Lung microvascular endothelial cell (primary cell): Measurements from ENCODE around the gene TFF3. TPM values are rescaled to one million over a fixed set of nuclear protein-coding genes. Genes with fewer than 3 reads are reported as not detected.
"Not testable (repeated sequence)": the region's sequence is repeated elsewhere in the genome, so short reads cannot be mapped to it uniquely, and the experiment has no call there.

Experiments
- DNase-seq, 2 donors: peaks; one replicate each; pipeline versions ENCODE4 v3.0.0 to v3.0.0-alpha.2; 2010; ENCODE audit warnings: low read depth in 2 of 2
- total RNA-seq: library from RNA; depleted of rRNA; stranded (reverse); fragments of >200 nt; gene quantifications from 2 replicates; pipeline ENCODE4 v1.2.1, GENCODE V29; 2014

The TFF3 gene
- total RNA-seq, 1 donor from 2014 or later, result 1,055 TPM

GRCh38 chr21:42304556-42305454 lies 10.4 kb downstream of the TFF3 start:
- no peak for DNase-seq

- no peak for DNase-seq
These were observed 11.8 kb downstream of the TFF3 start for GRCh38 chr21:42303443-42303842.

DNA sequence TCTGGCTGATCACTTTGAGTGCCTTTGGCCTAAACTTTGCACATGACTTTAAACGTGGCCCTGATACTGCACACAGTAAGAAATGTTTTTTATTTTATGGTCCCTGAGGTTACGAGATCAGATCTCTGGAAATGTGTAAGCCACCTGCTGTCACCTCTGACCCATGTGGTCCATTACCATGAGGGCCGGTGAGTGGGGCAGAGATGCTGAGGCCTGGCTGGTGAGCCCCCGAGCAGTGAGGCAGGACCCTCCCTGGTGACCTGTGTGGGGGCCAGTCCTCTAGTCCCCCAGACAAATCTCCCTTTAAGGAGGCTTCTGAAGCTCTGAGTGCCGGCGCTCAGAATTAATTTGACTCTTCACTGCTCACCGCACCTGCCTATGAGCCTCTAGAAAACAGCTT lies 12.4 kb downstream of the TFF3 start:
- DNase-seq, result no peak

DNA sequence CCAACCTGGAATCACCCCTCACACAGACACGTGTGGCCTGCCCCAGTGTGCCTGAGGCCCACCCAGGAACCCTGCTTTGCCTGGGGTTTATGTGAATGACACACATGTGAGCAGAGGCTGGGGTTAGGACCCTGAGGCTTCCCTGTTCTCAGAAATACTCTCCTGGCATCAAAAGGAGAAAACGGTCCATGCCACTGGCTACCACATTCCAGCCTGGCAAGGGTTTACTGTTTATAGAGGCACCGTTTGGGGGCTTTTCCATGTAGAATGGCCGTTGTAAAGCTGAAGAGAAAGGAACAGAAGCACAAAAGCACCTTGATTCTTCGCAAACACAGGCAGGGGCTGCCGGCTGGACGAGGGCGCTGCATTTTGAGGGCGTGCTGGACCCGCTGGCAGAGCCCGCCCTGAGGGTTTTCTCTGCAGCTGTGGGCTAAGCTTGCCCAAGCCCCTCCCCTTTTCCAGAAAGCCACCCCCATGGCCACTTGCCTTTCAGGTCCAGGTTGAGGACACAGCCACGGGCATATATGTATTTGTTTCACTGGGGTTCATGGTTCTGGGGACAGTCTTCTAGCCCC lies 13.0 kb downstream of the TFF3 start:
- no peak for DNase-seq

- peak; percentile 40 to 95 for DNase-seq
These were observed 13.7 kb downstream of the TFF3 start for GRCh38 chr21:42301371-42302075.

DNA sequence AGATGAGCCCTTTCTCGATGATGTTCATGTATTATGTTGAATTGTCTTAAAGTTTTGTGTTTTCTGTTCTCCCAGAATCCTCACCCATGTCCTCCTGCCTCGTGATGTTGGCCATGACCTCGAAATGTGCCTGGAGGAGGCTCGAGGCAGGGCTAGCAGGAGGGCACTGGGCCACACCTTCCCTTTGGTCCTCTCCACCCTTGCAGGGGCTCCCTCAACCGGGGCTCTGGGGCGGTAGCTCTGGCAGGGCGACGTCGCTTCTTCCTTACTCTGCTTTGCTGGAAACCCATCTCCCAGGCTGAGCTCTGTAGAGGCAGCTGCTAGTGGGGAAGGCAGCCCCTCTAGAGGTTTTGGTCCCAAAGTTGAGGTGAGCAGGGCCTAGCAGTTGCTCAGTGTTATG lies 14.3 kb downstream of the TFF3 start:
- DNase-seq, result no peak

DNA sequence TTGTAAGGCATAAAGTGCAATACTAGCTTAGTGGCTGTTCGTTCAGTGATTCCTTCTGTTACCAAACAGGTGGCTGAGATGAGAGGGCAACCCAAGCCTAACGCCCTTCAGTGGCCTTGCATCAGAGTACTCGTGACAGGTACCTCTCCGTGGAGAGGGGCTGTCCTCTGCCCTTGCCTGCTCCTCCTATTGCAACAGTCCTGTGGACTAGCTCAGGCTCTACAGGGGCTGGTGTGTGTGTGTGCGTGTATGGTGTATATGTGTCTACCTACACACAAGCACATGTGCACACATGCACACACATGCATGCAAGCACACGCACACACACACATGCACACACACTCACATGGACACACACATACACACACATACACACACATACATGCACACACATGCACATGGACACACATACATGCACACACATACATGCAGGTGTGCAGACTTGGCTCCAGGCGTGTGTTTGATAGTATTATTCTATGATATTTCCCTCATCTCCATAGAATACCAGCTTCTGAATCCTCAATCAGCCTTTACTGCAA lies 15.1 kb downstream of the TFF3 start:
- no peak for DNase-seq

- DNase-seq, result no peak
These were observed 15.7 kb downstream of the TFF3 start for GRCh38 chr21:42299324-42300044.

- DNase-seq, result peak in 1 of 2 donors; percentile 75
These were observed 16.6 kb downstream of the TFF3 start for GRCh38 chr21:42298657-42299056.

DNA sequence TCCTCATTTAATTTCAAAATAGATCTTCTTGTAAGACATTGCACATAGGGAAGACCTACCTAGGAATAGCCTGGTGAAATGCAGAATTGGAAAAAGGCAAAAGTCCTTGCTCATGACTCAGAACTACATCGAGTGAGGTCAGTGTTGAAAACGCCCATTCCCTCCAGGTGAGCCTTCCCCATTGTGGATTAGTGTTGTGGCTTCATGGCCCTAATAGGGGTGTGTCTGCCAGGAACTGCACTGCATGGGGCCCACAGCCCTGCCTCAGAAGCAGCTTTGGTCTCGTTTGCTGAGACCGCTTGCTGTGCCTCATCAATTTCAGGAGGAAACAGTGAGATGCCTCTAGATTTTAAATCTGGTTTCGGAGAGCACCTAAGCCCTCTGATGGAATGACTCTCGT lies 17.0 kb downstream of the TFF3 start:
- no peak for DNase-seq

GRCh38 chr21:42297377-42297776 lies 17.8 kb downstream of the TFF3 start:
- no peak for DNase-seq

GRCh38 chr21:42296501-42296900 lies 18.7 kb downstream of the TFF3 start:
- no peak for DNase-seq

DNA sequence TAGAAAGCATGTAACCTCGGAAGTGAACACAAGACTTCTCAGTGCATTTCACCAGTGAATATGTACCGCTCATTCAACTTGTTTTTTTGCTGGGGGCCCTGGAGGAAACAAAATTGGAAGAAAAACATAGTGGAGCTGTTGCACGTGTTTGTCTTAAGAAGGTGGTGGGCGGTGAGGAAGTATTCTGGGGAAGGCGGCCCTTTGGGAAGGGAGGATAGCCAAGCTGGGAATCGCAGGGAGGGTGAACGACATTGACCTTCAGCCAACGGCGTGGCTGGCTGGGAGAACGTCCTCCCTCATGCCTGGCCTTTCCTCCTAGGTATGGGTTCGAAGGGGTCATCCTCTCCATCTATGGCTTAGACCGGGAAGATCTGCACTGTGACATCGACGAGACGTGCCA lies 19.4 kb downstream of the TFF3 start:
- no peak for DNase-seq

- DNase-seq, result no peak
These were observed 20.8 kb downstream of the TFF3 start for GRCh38 chr21:42294273-42294880.

DNA sequence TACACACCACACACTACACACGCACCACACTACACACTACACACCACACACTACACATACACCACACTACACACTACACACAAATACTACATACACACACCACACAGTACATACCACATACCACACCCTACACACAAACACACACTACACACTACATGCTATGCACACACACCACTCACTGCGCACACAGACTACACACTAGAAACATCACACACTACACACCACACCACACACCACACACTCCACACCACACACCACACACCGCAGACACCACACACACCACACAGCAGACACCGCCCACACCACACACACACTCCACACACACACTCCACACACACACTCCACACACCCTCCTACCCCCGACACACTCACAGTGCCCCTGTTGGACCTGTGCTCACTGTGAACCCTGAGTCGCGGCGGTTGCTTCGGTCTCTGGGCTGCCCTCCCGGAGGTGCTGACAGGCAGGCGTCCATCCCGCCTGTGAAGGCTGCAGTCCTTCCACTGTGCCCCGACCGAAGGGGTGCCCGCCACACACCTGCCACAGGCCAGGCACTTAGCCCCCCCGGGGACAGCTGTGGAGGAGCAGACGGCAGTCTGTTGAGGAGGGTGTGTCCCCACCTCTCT lies 21.4 kb downstream of the TFF3 start:
- DNase-seq, result no peak

GRCh38 chr21:42292563-42293142 lies 22.6 kb downstream of the TFF3 start:
- DNase-seq, result not testable (repeated sequence)

DNA sequence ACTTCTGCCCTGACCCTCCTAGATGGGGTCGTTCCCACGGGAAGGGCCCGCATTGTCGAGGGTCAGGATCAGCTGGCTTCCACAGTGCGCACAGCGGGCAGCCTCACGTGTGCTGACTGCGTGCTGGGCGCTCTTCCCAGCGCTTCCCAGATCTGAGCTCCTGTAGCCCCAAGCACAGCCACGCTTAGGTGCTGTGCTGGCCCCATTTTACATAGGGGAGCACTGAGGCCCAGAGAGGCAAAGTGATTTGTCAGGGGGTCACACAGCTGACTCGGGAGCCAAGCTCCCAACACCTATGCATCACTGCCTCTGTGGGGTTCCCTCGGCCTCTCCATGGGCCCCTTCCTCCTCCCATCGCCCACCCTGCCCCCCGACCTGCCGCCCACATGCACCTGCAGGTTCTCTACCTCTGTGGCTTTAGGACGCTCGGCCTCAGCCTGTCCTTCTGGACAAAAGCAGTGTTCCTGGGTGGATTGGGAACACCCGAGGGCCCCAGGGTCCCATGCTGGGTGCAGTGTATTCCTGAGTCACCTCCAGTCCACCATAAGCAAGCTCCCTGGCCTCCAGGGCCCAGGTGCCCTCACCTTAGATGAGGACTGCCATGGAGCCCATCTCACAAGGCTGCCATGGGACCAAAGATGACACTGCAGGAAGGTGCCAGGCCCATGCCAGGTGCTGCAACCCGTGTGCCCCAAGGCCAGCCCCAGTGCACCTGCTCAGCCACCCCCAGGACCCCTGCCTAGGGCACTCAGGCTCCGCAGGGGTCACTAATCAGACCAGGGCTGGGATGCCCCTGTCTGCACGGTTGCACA lies 23.3 kb downstream of the TFF3 start:
- DNase-seq, result no peak

GRCh38 chr21:42291003-42291750 lies 24.0 kb downstream of the TFF3 start:
- DNase-seq, result no peak

GRCh38 chr21:42290505-42290904 lies 24.7 kb downstream of the TFF3 start:
- DNase-seq, result no peak
